C1 segment of cervical spinal cord (tissue), 14 donors: ENCODE measurements around the gene FAM20C.
"Not testable (repeated sequence)": the region's sequence is repeated elsewhere in the genome, so short reads cannot be mapped to it uniquely, and the experiment has no call there.

Source experiments
- DNase-seq, 14 donors: peaks; one replicate each; lab custom pipeline; 2025; lab: John Stamatoyannopoulos, UW

Gene FAM20C

GRCh38 chr7:191105-191980, 1.0 kb upstream of the FAM20C start:
- DNase-seq, result peak in 4 of 14 donors; percentile 36 to 65 (median 52)

DNA sequence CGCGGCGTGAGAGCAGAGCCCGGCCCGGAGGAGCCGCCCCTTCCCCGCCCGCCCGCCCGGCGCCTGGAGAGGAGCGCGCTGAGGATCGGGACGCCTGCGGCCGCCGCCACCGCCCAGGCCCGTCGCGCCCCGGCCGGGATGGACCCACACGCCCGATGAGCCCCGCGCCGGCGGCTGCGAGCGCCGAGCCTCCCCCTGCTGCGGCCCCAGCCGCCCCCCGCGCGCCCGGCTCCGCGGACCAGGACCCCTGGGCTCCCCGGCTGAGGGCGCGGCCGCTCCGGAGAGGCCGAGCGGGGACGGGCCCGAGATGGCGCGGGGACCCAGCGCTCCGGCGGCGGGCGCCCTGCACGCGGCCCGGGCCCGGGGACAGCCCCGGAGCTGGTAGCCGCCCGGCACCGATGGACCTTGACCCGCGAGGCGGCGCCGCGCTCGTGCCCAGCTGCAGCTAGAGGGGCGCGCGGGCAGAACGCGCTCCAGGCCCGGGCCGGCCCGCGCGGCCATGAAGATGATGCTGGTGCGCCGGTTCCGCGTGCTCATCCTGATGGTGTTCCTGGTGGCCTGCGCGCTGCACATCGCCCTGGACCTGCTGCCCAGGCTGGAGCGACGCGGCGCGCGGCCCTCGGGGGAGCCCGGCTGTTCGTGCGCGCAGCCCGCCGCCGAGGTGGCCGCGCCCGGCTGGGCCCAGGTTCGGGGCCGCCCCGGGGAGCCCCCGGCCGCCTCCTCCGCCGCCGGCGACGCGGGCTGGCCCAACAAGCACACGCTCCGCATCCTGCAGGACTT, 520 bp downstream of the FAM20C start:
- DNase-seq, result no peak

GRCh38 chr7:193481-194251, 1.3 kb downstream of the FAM20C start:
- peak in 6 of 14 donors; percentile 15 to 53 (median 29) for DNase-seq

DNA sequence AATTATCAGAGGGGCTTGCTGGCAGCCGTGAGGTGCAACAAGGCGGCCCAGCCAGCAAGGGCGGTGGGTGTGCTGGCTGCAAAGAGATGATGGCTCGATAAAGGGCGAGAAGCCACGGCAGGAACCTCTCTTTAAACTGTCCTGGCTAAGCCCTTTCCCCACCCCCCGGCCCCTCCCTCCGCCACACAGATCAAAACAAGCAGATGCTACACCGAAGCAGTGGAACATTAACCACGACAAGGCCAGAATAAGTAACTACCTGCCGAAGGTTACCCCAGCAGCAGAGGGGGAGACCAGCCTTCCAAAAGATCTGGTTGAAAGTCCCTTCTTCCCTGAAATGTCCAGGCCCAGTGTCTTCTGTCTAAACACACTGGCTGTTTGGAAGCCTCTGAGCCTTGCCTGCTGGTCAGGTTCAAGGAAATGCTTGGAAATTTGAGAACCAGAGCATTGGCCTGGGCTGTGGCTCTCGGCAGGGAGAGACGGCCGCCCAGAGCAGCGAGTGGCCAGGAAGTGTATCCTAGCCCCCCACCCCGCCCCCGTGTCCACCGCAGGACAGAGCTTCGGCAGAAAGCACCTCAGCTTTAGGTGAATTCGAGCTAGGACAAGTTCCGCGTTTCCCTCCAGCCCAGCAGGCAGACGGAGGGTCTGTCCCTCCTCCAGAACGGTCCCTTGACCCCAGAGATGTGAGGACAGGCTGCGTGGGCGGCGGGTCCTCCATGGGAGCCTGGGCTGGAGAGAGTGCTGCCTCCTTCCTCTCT, 2.1 kb downstream of the FAM20C start:
- peak in 1 of 14 donors; percentile 33 for DNase-seq

GRCh38 chr7:195010-195829, 2.8 kb downstream of the FAM20C start:
- DNase-seq, result no peak

DNA sequence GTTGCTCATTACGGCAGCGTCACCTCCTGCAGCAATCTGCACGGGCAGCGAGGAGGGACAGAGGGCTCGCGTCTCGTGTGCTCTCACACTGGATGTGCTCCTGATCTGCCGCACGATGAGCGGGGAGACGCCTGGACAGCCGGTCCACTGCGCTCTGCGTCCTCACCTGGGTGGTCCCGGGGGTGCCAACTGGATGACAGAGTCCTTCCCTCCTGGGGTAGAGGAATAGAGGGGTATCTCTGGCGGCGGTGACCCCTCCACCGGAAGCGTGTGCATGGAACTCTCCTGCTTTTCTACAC, 3.4 kb downstream of the FAM20C start:
- DNase-seq, result no peak

GRCh38 chr7:196283-196682, 3.9 kb downstream of the FAM20C start:
- no peak for DNase-seq

- DNase-seq, result no peak
These were observed 4.5 kb downstream of the FAM20C start for GRCh38 chr7:196778-197321.

DNA sequence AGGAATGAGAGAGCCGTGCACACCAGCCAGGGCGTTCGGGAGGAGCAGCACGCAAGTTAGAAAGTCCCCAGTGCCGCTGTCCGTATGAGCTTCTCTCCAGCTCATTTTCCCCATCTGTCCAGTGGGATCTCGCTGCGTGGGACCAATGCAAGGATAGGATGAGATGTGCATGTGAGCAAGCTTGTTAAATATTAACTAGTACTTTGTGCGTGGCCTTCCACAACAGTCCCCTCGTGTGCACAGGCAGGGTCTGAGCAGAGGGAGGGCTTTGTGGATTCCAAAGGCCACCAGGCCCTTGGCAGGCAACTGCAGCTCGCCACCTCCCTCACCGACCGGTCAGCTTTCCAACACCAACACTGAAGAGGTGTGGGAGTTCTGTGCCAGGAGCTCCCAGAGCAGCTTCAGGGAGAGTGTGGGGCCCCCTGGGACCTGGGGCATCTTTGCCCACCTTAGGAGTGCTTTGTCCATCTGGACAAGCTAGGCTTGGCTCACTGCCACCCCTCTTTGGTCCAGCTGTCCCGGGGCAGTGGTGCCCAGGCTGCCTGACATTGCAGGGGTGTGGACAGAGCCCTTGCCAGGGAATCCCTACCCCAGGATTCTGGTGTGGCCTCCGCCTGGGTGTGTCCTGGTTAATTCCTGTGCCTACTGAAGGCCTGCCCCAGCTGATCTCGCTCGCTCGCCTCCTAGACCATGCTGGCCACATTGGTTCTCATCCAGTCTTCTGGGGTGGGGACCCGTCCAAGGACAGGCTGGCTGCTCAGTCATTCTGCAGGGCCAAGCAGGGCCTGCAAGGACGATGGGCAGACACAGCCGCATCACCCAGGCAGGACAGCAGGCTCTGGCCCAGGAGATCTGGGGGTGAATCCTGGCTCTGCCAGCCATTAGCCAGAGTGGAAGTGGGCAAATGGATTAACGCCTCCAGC, 5.3 kb downstream of the FAM20C start:
- DNase-seq, result peak in 1 of 14 donors; percentile 42

DNA sequence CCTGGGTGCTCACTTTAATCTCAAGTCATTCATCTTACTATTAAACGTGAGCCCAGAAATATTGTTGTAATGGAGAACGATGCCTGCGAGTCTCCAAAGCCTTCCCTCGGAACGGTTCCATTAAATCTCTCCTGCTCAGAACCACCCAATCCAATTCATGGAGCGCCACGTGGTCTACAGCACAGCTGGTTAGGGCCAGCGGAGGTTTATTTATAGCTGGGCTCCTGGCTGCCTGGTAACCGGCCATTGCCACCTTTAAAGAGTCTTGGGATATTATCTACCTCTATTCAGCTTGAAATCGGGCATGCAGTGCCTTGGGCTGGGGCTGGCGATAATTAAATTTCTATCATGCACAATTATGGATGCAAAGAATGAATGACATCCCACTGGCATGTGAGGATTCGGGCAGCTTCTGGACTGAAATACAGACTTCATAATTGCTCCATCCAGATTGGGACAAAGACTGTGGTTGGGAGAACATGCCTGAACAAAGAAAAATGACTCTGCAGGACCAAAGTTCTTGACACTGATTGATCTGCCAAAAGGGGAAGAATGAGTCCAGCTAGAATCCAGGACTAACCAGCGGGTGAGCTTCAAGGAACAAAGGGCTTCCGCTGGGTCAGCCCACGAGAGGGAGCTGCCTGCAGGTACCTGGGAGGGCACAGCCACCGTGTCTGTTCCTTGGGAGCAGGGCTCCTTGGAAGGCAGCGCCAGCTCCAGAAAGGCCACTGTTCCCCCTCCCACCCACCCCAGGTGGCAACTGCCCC, 7.3 kb downstream of the FAM20C start:
- DNase-seq, result no peak

- no peak for DNase-seq
These were observed 7.9 kb downstream of the FAM20C start for GRCh38 chr7:200290-200689.

GRCh38 chr7:200704-201103, 8.3 kb downstream of the FAM20C start:
- DNase-seq, result no peak

DNA sequence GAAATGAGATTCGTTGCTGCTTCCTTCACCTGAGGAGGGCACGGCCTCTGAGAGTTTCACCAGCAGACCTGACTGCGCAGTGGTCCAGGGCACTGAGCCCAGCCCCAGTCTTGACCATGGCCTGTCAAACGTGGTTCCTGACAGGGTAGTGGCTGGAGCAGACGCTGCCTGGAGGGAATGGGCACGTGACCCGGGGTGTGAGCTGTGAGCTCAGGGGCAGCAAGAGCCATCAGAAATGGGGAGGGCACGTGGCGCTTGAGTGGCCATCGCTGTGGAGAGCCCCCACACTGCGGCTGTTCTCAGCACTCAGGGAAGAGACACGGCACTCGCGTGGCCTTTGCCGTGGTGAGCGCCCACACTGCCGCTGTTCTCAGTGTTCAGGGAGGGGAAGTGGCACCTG, 12.0 kb downstream of the FAM20C start:
- no peak for DNase-seq

- DNase-seq, result peak in 1 of 14 donors; percentile 25
These were observed 13.0 kb downstream of the FAM20C start for GRCh38 chr7:205115-206010.

- DNase-seq, result not testable (repeated sequence)
These were observed 14.0 kb downstream of the FAM20C start for GRCh38 chr7:206351-206750.

- no peak for DNase-seq
These were observed 15.2 kb downstream of the FAM20C start for GRCh38 chr7:207418-208129.
